ENCODE results near the gene TFCP2L1.

Gene TFCP2L1

DNA sequence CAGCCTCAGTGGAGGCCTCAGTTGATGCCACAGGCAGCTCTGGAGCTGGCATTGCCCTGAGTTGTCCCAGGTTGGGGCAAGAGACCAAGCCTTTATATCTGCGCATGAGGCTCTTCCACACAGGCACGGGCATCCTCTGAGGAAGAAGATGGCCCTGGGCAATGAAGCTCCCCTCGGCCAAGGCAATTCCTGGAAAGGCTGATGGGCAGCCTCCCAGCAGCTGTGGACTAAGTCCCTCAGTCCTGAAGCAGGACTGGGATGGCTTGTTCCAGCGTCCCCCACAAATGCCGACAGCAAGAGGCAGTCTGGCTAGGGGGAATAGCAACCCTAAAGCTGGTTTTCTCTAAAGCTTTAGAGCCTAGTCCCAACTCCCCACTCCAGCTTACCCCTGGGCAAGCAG lies 90.0 kb downstream of the TFCP2L1 start:
- DNase-seq, result no peak

DNA sequence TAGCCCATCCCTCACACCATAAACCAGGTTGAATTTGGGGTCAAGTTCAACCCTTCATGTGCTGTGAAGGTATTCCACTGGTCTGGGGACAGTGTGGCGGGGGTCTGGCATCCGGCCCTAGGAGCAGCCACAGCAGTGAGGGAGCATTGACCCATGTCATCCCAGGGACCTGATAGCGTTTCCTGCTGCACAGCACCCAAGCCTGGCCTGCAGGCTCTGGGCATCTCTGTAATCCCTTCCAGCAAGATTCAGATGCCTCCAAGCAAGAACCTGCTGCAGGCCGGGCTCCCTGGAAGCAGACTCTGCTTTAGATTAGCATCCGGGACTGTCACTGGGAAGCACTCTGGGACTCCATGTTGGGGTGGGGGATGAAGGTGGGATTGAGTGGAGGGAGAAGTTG lies 90.4 kb downstream of the TFCP2L1 start:
- no peak for DNase-seq

DNA sequence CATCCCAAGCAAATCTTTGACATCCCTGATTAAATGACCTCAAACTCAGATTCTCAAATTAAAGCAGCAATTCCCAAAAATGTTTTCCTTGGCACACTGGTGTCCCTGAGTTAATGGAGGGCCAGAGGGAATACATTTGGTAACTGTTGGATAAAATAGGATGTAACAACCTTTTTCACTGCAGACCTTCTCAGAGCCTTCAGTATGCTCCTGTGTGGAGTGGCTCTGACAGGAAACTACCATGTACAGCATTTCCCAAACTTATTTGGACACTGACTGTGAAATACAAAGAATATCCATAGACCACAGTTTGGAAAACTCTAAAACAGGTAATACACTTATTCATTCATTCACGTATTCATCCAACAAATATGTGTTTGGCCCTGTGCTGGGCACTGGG lies 91.8 kb downstream of the TFCP2L1 start:
- DNase-seq, result no peak

DNA sequence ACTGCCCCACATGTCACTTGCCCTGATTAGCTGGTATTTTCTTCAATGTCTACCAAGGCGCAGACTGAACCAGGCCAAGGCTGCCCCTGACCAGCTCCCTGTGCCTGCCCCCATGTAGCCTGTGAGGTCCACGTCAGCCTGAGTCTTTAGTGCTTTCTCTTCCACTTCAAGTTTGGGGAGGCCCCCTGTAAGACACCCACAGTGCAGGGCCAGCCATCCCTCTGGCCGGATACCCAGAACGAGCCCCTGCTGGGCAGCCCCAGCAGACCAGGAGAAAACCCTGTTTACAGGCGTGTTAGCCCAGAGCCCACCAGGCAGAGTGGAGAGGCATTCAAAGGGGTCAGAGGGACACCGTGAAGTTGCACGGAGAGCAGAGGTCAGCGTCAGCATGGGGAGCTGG lies 92.4 kb downstream of the TFCP2L1 start:
- no peak for DNase-seq

DNA sequence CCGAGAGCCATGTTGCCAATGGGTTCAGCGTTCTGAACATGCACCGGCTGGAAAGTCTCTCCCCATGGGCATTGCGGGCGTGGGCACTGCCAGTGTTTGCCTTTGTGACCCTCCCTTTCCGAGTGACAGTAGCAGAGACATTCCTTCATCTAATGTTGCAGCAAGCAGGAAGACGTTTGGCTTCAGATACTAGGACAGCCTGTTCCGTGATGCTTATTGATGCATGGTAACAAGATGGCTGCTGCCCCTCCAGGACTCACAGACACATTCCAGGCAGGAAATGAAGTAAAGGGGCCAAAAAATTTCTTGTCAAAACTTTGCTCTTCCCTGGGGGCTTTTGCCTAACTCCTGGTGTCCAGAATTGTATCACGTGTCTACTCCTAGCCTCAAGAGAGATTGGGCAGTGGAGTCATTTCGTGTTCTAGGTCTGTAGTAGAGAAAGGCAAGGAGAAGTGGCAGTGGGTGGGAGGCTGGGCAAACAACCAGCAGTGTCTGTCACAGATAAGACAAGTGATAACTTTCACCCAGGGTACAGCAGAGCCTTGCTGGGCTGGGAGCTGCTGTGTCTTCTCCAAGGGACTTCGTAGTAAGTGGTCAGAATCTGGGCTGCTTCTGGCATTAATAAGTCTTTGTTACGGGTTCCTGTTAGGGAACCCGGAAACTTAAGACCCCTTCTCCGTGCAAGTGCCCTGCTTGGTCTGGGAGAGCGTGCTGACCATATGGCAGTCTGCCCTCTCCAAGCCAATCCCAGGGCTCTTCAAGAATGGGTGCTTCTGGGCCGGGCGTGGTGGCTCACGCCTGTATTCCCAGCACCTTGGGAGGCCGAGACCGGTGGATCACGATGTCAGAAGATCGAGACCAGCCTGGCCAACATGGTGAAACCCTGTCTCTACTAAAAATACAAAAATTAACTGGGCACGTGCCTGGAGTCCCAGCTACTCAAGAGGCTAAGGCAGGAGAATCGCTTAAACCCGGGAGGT lies 93.5 kb downstream of the TFCP2L1 start:
- DNase-seq, result no peak

DNA sequence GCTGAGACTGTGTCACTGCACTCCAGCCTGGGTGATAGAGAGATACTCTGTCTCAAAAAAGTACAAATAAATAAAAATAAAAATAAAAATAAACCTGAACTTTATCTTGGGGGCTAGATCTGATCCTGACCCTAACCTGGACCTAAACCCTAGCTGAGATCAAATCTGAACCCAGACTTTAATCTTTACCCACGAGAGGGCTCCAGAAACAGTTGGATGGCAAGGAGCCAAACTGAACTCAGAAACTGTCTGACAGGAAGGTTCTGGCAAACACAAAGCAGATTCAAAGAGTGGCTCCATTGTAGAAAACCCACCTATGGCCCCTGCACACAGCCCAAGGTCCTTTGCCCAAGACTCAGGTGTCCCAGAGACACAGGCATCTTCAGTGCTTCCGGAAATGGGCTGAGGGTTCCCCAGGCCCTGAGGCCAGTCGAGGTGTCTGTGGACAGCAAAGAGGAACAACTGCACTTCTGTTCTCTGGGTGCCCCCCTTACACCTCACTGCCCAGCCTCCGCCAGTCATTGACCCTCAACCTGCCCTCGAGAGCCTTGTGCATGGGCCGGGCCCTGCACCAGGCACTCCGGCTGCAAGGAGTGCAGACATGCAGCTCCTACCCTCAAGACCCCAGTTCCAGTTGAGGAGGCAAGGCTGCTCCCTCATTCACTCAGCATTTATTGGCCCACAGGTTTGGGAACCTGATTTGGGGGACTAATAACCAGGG lies 95.2 kb downstream of the TFCP2L1 start:
- DNase-seq, result peak in 1 of 3 donors; percentile 21

DNA sequence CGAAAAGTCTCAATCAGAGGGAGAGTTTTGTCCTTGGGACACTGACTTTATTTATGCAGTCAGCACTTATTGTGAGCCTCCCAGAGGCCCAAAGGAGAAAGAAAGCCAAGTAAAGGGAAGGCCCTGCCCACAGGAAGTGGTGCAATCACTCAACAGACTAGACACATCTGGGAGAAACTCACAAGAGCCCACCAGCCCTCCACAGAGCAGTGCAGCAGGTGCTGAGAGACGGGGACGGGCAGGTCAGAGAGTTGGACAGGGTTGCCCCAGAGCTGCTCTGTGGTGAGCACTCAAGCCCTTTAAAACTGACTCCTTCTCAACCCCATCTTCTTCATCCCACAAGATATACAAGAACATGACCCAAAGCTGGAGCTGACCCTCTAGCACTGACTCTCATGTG lies 96.0 kb downstream of the TFCP2L1 start:
- DNase-seq, result peak; percentile 43 to 55 (median 47)

DNA sequence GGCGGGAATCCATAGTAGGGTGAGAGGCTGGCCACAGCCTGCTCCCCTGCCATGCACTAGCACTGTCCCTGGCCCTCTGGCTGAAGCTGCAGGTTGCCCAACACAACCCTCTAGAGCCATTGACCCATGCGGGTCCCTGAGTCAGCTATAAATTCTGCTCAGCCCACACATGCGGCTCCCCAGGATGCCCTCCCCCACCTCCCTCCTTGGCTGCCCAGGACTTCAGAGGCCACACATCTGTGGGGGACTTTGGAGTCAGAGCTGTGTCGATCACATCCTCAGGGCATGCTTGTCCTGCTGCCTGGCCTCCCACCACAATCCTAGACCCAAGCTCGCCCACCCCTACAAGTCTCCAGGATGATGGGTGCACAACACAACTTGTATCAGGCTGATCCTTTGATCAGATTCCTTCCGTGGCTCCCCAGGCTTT lies 97.0 kb downstream of the TFCP2L1 start:
- no peak for DNase-seq

DNA sequence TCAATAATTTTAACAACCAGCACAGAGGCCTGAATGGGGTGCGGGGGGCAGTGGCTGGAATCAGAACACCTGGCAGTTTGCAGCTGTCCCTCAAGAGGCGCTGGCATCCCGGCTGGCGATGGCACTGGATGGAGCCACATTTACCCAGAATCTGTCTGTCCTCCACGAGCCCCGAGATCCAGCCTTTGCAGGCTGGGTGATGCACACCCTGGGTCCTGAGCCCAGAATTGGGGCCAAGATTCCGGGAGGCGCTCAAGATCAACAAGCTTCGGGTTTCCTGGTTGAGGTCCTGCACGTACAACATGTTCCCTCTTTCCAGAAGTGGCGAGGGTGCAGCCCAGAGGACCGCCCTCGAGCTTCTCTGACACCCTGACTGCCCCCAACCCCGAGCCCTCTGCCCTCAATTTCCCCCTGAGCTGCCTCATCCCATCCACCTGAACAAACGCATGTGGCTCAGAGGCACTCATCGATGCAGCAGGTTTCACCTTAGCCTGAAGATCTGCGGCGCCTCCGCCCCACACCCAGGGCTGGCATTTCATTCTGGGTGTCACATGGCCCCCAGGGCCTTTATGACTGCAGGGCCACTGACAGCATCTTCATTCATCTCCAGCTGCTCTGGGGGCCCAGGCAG lies 97.5 kb downstream of the TFCP2L1 start:
- no peak for DNase-seq

DNA sequence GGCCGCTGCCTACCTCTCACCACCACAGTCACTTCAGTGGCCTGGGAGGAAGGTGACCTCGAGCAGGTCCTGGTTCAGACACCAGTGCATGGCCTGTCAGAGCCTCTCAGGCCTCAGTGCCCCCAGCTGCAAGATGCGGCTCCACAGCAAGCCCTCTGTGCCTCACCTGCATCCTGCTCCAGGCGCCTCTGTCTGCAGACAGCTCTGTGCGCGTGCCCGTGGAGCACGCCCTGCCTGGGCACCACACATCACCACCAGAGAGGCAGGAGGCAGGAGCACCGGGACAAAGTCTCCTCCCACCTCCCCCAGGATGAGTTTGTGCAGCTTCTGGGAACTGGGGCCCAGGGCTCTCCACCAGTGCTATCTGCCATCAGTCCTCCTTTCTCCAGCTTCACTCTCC lies 98.7 kb downstream of the TFCP2L1 start:
- no peak for DNase-seq

DNA sequence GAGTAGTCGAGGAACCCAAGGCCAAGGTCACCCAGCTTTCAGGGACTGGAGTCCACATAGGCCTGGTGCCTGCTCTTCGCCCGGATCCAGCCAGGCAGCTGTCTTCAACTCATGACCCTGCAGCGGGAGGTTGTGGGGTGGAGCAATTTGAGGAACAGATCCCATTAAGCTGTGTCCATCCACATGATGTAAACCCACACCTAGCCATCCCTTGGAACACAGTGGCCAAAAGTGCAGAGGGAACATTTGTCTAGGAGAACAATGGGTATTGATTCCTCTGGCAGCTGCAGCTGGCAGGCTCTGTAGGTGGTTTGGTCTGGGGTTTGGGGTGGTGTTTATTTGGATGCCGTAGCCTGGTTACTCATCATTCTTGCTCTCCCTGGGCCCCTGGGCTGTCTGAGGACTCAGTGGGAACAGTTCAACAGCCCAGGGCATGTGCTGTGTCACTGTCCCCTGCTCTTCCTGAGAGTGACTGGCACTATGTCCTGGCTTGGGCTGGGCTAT lies 99.4 kb downstream of the TFCP2L1 start:
- DNase-seq, result no peak

DNA sequence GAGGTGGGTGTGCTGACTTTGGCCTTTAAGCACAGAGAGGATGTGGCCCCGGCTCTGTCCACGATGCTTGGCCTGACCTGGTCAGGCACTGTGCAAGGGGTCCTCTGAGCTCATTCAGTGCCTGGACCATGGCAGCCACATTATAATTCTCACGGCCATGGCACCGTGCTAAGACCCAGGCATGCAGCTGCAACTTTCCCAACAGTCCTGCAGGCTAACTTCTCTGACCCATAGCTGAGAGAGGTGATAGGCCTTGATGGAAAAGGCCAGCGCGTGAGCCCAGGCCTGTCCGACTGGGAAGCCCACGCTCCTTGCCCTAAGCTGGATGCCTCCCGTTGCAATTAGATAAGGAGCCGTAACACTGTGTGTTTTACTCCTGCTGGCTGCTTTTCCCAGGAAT lies 99.9 kb downstream of the TFCP2L1 start:
- DNase-seq, result no peak

DNA sequence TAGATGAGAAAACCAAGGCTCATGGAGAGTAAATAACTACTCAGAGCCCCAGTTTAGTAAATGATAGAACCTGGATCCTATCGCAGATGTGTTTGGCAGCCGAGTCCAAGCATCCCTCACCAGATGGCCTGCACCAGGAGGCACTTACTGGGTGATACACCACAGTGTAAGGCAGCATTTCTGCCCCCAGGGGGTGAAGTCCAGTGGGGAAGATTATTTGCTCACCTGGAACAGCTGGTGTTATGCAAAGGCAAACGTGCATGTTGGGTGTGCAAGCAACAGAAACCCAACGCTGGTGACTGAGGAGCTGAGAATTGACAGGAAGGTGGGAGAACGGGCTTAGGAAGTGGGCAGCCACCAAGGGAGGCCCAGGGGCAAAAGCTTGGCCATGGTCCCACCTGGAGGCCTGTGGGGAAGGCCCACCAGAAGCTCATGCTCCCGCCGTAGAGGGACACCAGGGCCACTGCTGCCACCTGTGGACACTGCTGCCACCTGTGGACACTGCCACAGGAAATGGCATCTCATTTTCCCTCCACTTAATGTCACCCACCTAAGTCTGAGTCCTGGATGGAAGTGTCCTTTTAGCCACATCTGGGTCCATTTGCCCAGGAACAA lies 100.6 kb downstream of the TFCP2L1 start:
- no peak for DNase-seq

DNA sequence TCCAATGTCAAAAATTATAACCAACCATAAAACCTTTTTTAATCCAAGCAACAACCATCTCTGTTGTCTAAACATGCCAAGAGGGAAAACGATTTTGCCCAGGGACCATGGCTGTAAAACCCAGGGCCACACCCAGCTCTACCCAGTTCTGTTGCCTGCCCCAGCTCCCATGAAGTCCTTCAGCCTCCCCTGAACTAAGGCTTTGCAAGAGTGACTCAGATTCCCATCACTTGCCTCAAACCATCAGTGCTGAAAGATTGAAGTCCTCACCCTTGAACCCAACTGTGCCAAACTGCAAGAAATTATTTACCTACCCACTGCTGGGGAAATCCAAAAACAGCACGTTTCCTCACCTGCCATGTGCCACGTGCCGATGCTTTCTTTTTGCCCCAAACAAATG lies 102.5 kb downstream of the TFCP2L1 start:
- no peak for DNase-seq

DNA sequence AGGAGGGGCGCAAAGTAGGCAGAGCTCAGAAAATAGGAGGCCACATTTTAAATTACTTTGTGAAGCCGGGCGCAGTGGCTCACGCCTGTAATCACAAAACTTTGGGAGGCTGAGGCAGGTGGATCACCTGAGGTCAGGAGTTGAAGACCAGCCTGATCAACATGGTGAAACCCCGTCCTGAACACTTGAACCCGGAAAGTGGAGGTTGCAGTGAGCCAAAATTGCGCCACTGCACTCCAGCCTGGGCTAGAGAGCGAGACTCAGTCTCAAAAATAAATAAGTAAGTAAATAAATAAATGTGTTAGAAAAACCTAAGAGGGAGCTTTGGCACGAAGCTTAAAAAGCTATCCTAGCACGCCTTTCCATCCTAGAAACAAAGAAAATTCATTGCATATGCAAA lies 105.5 kb downstream of the TFCP2L1 start:
- DNase-seq, result no peak

DNA sequence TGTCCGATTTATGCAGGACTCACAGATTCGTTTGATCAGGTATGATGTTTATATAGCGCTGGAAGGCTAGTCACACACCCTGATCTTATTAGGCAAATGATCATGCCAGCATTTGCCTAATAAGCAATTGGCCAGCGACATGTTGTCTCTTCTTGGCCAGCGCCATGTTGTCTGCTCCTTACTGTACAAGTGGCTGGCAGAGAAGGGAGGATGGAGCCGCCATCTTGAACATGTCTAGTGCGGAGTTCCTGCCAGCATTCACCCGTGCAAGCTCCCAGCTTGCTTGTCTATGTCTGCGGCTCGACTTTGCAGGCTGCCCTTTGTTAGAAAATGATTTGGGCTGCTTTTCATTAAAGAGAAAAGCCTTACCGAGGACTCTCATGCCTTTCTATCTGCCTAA lies 106.3 kb downstream of the TFCP2L1 start:
- no peak for DNase-seq

DNA sequence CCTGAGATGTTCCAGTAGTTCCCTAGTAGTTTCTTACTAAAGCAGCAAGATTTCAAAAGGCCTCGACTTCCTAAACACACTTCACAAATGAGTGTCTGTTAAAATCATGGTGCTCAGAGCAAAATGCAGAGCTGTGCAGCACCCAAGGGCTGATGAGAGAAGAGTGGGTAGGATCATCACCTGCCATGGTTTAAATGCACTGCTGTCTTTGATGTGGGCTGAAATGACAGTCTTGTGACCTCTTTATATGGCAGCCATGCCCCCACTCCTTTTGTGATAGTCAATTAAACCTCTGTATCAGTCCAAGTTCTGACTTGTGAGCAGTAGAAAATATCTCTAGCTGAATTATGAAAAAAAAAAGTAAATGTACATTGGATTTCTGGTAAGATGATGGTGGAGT lies 107.1 kb downstream of the TFCP2L1 start:
- DNase-seq, result no peak

DNA sequence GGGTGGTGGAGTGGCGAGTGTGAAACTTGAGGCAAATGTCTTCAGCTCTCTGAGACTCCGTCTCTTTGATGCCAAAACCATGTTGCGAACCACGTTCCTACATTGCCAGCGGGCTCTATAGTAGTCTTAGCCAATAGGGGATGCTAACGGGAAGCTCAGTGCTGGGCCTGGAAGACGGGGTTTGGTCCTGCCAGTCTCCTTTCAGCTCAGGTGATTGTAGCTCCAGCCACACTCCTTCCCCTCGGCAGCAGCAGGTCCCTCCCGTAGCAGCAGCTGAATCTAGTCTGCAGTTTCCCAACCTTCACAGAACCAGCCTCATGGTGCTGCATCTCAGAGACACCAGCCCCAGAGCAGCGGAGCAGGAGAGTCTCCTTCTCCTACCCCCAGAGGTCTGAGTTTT lies 109.7 kb downstream of the TFCP2L1 start:
- no peak for DNase-seq

DNA sequence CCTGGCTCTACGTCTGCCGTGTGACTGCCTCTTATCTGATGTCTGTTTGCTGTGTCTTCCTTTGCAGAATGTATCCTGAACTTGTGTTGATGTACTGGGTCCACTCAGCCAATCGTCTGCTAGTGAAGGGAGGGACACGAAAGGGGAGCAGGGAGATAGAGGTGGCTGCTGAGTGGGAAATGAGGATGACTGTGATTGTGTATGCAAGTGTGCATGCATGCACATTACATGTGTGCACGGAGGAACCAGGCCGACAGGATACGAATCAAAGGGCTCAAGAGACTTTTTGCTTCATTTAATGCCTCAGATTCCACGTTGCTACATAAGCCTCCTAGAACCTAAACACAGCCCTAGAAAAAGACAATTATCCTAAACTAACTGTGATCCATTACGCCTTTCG lies 111.2 kb downstream of the TFCP2L1 start:
- no peak for DNase-seq

DNA sequence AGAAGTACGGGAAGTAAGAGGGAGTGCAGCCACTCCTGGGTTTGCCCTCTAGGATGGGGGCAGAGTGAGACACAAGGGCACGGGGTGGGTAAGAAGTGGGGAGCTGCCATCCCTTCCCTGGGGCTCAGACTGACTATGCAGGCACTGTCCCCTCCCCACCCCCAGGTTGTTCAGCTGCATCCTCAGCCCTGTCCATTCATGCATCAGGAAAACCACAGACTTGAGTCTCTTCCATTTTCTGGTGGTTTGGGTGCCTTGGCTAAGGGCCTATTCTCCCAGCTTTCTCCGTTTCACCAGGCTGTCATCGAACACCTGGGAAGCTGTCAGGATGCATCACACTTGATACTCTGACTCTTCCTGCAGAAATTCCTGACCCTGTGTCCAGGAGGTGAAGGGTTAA lies 111.9 kb downstream of the TFCP2L1 start:
- DNase-seq, result no peak

DNA sequence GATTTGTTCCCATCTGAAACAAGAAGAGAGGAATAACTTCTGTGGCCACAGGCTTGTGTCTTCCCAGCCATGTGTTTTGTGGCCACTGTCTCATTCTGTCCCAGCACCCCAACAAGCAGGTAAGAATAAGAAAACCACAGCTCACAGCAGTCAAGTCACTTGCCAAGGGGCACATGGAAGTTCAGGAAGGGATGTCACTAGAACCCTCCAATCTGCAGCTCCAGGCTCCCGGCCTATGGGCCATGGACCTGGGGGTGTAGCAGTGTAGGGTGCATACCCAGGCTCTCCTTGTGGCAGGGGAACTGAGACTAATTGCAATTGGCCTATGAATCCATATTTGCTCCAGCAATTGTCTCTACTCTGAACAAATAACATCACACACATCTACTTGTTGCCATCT lies 112.5 kb downstream of the TFCP2L1 start:
- no peak for DNase-seq

DNA sequence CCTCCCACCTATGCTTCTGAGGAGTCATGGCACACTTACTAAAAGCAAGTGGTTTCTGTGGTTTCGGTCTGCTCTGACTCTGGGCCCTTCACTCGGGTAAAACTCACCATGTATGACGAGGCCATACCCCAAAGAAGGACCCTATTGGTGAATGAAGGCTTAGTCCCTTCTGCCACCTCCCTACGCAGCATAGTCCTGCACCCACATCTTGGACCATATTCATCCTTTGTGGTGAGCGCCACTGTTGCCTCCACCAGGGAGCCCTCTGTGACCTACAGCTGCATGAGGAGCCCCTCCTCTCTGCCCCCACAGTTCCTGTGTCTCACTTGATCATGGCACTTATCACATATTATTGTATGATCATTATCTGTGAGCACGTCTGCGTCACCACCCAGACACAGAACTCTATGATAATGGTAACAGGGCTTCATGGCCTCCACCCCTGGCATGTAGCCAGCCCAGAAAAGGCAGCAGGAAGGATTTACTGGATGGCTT lies 113.3 kb downstream of the TFCP2L1 start:
- no peak for DNase-seq

DNA sequence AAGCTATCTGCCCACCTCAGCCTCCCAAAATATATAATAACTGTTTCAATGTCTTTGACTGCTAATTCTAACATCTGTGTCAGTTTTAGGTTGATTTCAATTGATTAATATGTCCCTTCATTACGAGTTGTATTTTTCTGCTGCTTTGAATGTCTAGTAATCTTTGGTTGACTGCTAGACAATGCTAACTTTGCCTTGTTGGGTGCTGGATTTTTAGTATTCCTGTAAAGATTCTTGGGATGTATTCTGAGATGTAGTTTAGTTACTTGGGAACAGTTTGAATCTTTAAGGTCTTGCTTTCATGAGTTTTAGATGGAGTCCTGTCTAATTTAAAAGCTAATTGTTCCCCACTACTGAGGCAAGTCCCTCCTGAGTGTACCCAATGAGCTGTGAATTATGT lies 114.4 kb downstream of the TFCP2L1 start:
- DNase-seq, result no peak
